K562 (cell line): Measurements from ENCODE around the gene RNF114. TPM values are rescaled to one million over a fixed set of nuclear protein-coding genes. Genes with fewer than 3 reads are reported as not detected.
A peak's percentile ranks its signal among the peaks of the same experiment; 100 is the strongest.

Experiments used
- ATF1 ChIP-seq, 2 experiments: fragments of 450-650 bp in 1 of 2; IDR thresholded peaks; 2 replicates each; pipeline ENCODE4 v1.6.1; 2016; ENCODE audit warnings: missing compliant biosample characterization in 1 of 2, missing genetic modification characterization in 1 of 2
- ELF1 ChIP-seq: fragments of 200-800 bp; sonication (Bioruptor generic); IDR thresholded peaks from 2 replicates; pipeline ENCODE4 v1.6.1; 2016; ENCODE audit warnings: missing genetic modification characterization, missing compliant biosample characterization
- KAT2B ChIP-seq: IDR thresholded peaks from one replicate; pipeline ENCODE4 v1.6.1; 2012; ENCODE audit warnings: low read depth, mild to moderate bottlenecking, control low read depth, inconsistent platforms, low read length, moderate library complexity
- RAD21 ChIP-seq, 2 experiments: fragments of 250-450 bp in 1 of 2; fragments of 450-650 bp in 1 of 2; sonication (Bioruptor Pico) in 1 of 2; formaldehyde crosslinking in 1 of 2; IDR thresholded peaks in 1 of 2; conservative IDR thresholded peaks in 1 of 2; 2 replicates each; pipeline versions ENCODE4 v1.4.0 to v1.8.0; 2020 to 2022; ENCODE audit warnings: mild to moderate bottlenecking in 2 of 2, moderate library complexity in 1 of 2
- RBM17 ChIP-seq: fragments of 200-400 bp; formaldehyde crosslinking; IDR thresholded peaks from 2 replicates; pipeline ENCODE4 v1.6.1; 2017; ENCODE audit warnings: low read depth, mild to moderate bottlenecking, low read length, borderline replicate concordance
- SPI1 ChIP-seq: IDR thresholded peaks from 2 replicates; pipeline ENCODE4 v1.6.1; 2011; ENCODE audit warnings: low read depth, low read length, control low read depth, borderline replicate concordance
- TEAD4 ChIP-seq, 2 experiments: sonication (generic) in 1 of 2; formaldehyde crosslinking in 1 of 2; IDR thresholded peaks; 2 replicates each; pipeline versions ENCODE4 v1.6.1 to v1.8.0; 2012 to 2022; ENCODE audit warnings: borderline replicate concordance in 1 of 2, inconsistent platforms in 1 of 2, low read length in 1 of 2, mild to moderate bottlenecking in 1 of 2, missing genetic modification reagents in 1 of 2
- ZBTB17 ChIP-seq: fragments of 450-650 bp; formaldehyde crosslinking; IDR thresholded peaks from 2 replicates; pipeline ENCODE4 v1.4.0; 2020; ENCODE audit warnings: mild to moderate bottlenecking
- ZKSCAN8 ChIP-seq: fragments of 200-800 bp; sonication (Bioruptor generic); IDR thresholded peaks from 2 replicates; pipeline ENCODE4 v1.6.1; 2016; ENCODE audit warnings: missing genetic modification characterization, missing compliant biosample characterization
- ZNF766 ChIP-seq: fragments of 200-800 bp; sonication (Bioruptor generic); conservative IDR thresholded peaks from 2 replicates; pipeline ENCODE4 v1.6.1; 2016; ENCODE audit warnings: missing genetic modification characterization, missing compliant biosample characterization
- polyA plus RNA-seq, 8 experiments: library from polyadenylated mRNA; depleted of rRNA in 4 of 8; stranded (reverse) in 5 of 8; unstranded in 3 of 8; fragments of >200 nt; fragmentation: Nextera tagmentation in 2 of 8; fragmentation: Illumina TruSeq in 1 of 8; extraction: Ambion mirVana in 2 of 8; extraction: Trizol in 1 of 8; gene quantifications; 2 replicates each; pipeline versions ENCODE4 v1.2.1 to v1.2.3, GENCODE V29; 2011 to 2014; ENCODE audit warnings: inconsistent platforms in 1 of 8, missing spikeins in 1 of 8
- total RNA-seq, 7 experiments: library from RNA; depleted of rRNA in 6 of 7; stranded (reverse); fragments of >200 nt in 6 of 7; fragmentation: Illumina TruSeq in 2 of 7; extraction: Trizol in 2 of 7; gene quantifications; 2 replicates each; pipeline versions ENCODE4 v1.2.1 to v1.2.3, GENCODE V29; 2011 to 2021; ENCODE audit warnings: low replicate concordance in 1 of 7
- TF ChIP-seq, protein P1 (sequence below): fragments of 450-650 bp; IDR thresholded peaks from 2 replicates; pipeline ENCODE4 v1.6.1; 2016; ENCODE audit warnings: mild to moderate bottlenecking, moderate library complexity
- TF ChIP-seq, protein P2 (sequence below): fragments of 450-650 bp; formaldehyde crosslinking; IDR thresholded peaks from 2 replicates; pipeline ENCODE4 v1.4.0; 2020; ENCODE audit warnings: mild to moderate bottlenecking, moderate library complexity

RNF114 gene
- total and polyA plus RNA-seq, 9 of the 15 experiments (the other 6 are each of a cell fraction or from before 2014, with no cell fraction given) = 38.6 to 111 (median 62.6) TPM

DNA sequence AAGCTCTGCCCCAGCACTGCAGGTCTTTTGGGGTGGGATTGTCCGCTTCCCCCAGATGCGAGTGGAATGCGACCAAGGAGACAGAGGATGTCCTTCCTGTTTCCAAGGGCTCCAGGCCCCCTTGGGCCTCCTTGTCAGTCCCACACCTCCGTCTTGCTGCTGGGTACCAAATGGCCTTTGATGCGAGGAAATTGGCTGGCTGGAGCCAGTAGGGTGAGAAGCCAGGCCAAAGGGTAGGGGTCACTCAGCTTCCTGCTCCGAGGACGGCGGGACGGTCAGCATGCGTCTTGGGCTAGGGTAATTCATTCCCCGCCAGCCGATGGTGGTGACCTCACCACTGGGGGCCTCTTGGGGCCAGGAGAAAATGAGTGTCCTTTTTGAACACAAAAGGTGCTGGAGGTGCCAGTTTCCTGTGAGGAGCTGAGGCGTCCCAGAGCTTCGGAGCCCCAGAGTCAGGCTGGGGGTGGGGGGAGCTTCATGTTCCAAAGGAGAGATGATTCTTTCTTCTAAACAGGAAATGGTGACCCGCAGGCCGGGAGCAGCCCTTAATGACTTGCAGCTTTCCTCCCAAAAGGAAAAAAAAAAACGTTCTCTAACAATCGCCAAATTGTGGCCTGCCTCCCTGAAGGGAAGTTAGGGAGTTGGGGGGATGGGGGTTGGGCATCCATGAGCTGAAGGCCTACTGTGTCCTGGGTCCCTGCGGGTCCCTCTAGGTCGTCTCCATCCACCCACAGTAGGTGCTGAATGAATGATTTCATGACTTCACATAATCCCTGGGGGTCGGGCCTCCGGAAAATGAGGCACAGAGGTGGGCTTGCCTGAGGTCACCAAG is 53.3 kb downstream of the RNF114 start (continued):
- TF ChIP-seq RAD21 (CRISPR knock-in tag; conservative IDR thresholded peaks at IDR 0.05 in 1 of 2, IDR thresholded peaks at IDR 0.05 in 1 of 2) (0 out of 4 replicates have a peak, but pooled peaks of 1 of the 2 experiments have one; percentile 12), SPI1 (peak; percentile 36; the same call in 1 of the 2 replicates), ZBTB17 (CRISPR knock-in tag) (peak; percentile 58; the same call in 1 of the 2 replicates), RBM17 (no peak), ELF1 (peak; percentile 50; the same call in 1 of the 2 replicates), ATF1 (CRISPR knock-in tag; IDR thresholded peaks at IDR 0.05) (no peak), ATF1 (tag; IDR thresholded peaks at IDR 0.05) (peak; percentile 31; the same call in 1 of the 2 replicates), ZKSCAN8 (CRISPR knock-in tag) (0 out of 2 replicates have a peak, but pooled peaks have one; percentile 53), ZNF766 (CRISPR knock-in tag) (peak; percentile 86), KAT2B (no peak), TEAD4 (IDR thresholded peaks at IDR 0.05; ENCODE audit: low read length) (no peak), TEAD4 (CRISPR knock-in tag; IDR thresholded peaks at IDR 0.05; ENCODE audit: borderline replicate concordance) (no peak)
- TF ChIP-seq, protein P1, sequence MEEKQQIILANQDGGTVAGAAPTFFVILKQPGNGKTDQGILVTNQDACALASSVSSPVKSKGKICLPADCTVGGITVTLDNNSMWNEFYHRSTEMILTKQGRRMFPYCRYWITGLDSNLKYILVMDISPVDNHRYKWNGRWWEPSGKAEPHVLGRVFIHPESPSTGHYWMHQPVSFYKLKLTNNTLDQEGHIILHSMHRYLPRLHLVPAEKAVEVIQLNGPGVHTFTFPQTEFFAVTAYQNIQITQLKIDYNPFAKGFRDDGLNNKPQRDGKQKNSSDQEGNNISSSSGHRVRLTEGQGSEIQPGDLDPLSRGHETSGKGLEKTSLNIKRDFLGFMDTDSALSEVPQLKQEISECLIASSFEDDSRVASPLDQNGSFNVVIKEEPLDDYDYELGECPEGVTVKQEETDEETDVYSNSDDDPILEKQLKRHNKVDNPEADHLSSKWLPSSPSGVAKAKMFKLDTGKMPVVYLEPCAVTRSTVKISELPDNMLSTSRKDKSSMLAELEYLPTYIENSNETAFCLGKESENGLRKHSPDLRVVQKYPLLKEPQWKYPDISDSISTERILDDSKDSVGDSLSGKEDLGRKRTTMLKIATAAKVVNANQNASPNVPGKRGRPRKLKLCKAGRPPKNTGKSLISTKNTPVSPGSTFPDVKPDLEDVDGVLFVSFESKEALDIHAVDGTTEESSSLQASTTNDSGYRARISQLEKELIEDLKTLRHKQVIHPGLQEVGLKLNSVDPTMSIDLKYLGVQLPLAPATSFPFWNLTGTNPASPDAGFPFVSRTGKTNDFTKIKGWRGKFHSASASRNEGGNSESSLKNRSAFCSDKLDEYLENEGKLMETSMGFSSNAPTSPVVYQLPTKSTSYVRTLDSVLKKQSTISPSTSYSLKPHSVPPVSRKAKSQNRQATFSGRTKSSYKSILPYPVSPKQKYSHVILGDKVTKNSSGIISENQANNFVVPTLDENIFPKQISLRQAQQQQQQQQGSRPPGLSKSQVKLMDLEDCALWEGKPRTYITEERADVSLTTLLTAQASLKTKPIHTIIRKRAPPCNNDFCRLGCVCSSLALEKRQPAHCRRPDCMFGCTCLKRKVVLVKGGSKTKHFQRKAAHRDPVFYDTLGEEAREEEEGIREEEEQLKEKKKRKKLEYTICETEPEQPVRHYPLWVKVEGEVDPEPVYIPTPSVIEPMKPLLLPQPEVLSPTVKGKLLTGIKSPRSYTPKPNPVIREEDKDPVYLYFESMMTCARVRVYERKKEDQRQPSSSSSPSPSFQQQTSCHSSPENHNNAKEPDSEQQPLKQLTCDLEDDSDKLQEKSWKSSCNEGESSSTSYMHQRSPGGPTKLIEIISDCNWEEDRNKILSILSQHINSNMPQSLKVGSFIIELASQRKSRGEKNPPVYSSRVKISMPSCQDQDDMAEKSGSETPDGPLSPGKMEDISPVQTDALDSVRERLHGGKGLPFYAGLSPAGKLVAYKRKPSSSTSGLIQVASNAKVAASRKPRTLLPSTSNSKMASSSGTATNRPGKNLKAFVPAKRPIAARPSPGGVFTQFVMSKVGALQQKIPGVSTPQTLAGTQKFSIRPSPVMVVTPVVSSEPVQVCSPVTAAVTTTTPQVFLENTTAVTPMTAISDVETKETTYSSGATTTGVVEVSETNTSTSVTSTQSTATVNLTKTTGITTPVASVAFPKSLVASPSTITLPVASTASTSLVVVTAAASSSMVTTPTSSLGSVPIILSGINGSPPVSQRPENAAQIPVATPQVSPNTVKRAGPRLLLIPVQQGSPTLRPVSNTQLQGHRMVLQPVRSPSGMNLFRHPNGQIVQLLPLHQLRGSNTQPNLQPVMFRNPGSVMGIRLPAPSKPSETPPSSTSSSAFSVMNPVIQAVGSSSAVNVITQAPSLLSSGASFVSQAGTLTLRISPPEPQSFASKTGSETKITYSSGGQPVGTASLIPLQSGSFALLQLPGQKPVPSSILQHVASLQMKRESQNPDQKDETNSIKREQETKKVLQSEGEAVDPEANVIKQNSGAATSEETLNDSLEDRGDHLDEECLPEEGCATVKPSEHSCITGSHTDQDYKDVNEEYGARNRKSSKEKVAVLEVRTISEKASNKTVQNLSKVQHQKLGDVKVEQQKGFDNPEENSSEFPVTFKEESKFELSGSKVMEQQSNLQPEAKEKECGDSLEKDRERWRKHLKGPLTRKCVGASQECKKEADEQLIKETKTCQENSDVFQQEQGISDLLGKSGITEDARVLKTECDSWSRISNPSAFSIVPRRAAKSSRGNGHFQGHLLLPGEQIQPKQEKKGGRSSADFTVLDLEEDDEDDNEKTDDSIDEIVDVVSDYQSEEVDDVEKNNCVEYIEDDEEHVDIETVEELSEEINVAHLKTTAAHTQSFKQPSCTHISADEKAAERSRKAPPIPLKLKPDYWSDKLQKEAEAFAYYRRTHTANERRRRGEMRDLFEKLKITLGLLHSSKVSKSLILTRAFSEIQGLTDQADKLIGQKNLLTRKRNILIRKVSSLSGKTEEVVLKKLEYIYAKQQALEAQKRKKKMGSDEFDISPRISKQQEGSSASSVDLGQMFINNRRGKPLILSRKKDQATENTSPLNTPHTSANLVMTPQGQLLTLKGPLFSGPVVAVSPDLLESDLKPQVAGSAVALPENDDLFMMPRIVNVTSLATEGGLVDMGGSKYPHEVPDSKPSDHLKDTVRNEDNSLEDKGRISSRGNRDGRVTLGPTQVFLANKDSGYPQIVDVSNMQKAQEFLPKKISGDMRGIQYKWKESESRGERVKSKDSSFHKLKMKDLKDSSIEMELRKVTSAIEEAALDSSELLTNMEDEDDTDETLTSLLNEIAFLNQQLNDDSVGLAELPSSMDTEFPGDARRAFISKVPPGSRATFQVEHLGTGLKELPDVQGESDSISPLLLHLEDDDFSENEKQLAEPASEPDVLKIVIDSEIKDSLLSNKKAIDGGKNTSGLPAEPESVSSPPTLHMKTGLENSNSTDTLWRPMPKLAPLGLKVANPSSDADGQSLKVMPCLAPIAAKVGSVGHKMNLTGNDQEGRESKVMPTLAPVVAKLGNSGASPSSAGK = peak; percentile 67
- TF ChIP-seq, protein P2, sequence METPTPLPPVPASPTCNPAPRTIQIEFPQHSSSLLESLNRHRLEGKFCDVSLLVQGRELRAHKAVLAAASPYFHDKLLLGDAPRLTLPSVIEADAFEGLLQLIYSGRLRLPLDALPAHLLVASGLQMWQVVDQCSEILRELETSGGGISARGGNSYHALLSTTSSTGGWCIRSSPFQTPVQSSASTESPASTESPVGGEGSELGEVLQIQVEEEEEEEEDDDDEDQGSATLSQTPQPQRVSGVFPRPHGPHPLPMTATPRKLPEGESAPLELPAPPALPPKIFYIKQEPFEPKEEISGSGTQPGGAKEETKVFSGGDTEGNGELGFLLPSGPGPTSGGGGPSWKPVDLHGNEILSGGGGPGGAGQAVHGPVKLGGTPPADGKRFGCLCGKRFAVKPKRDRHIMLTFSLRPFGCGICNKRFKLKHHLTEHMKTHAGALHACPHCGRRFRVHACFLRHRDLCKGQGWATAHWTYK (CRISPR knock-in tag) = 0 out of 2 replicates have a peak, but pooled peaks have one; percentile 48
